MG63 (cell line): ENCODE results near the gene CNGA4. TPM values are rescaled to one million over a fixed set of nuclear protein-coding genes. Genes with fewer than 3 reads are reported as not detected.

ENCODE experiments used
- DNase-seq: peaks from one replicate; pipeline ENCODE4 v3.0.0-alpha.2; 2020
- H3K27me3 ChIP-seq: fragments of 250-450 bp; sonication (Bioruptor Pico); 2 replicates; pipeline ENCODE4 v1.5.1; 2020; ENCODE audit warnings: mild to moderate bottlenecking, moderate library complexity
- H3K36me3 ChIP-seq: fragments of 250-450 bp; sonication (Bioruptor Pico); 2 replicates; pipeline ENCODE4 v1.5.1; 2020; ENCODE audit warnings: mild to moderate bottlenecking, moderate library complexity
- H3K4me3 ChIP-seq: fragments of 250-450 bp; sonication (Bioruptor Pico); 2 replicates; pipeline ENCODE4 v1.5.1; 2020; ENCODE audit warnings: mild to moderate bottlenecking, moderate library complexity
- H3K9me3 ChIP-seq: fragments of 250-450 bp; sonication (Bioruptor Pico); 2 replicates; pipeline ENCODE4 v1.5.1; 2020; ENCODE audit warnings: mild to moderate bottlenecking, moderate library complexity
- total RNA-seq: library from RNA; depleted of rRNA; stranded (reverse); fragments of >200 nt; shearing (Covaris generic); gene quantifications from 2 replicates; pipeline ENCODE4 v1.2.3, GENCODE V29; 2014; ENCODE audit warnings: low replicate concordance; rRNA removed

CNGA4 gene
- total RNA-seq, 1 experiment from 2014 or later: not detected

- Histone ChIP-seq H3K4me3 (no peak overlapping the region), H3K9me3 (no peaks in the 10 kb centered on the region), H3K27me3 (peaks cover 22% of the 10 kb centered on the region), H3K36me3 (no peaks in the 10 kb centered on the region)
- no peak for DNase-seq
These were observed 44.6 kb downstream of the CNGA4 start for GRCh38 chr11:6283453-6284023.

GRCh38 chr11:6284250-6284649 lies 45.4 kb downstream of the CNGA4 start:
- DNase-seq: no peak
- H3K4me3 ChIP-seq: no peak overlapping the region
- peaks cover 28% of the 10 kb centered on the region for H3K27me3 ChIP-seq
- H3K9me3 ChIP-seq: no peaks in the 10 kb centered on the region
- no peaks in the 10 kb centered on the region for H3K36me3 ChIP-seq

GRCh38 chr11:6285019-6285418 lies 46.1 kb downstream of the CNGA4 start:
- Histone ChIP-seq H3K9me3 (no peaks in the 10 kb centered on the region), H3K27me3 (peaks cover 36% of the 10 kb centered on the region), H3K4me3 (no peak overlapping the region), H3K36me3 (no peaks in the 10 kb centered on the region)
- DNase-seq: no peak

Other genes starting within 250 kb of the CNGA4 start
- not detected in 2 replicates for gene OR56A4, start 232.1 kb upstream of the CNGA4 start, total RNA-seq
- not detected in 2 replicates for gene OR56A1, start 208.3 kb upstream of the CNGA4 start, total RNA-seq
- gene OR56B4, start 131.4 kb upstream of the CNGA4 start, total RNA-seq: not detected in 2 replicates
- not detected in 2 replicates for gene OR52B2, start 68.8 kb upstream of the CNGA4 start, total RNA-seq
- not detected in 2 replicates for gene OR52W1, start 39.9 kb upstream of the CNGA4 start, total RNA-seq
- gene C11orf42, start 33.5 kb upstream of the CNGA4 start, total RNA-seq: not detected in 2 replicates
- 9.2 and 9.7 TPM in 2 replicates for gene FHIP1B, start 4.5 kb upstream of the CNGA4 start, total RNA-seq
- gene CCKBR, start 20.7 kb downstream of the CNGA4 start, total RNA-seq: not detected in 2 replicates
- gene CAVIN3, start 81.4 kb downstream of the CNGA4 start, total RNA-seq: 159 and 168 TPM in 2 replicates
- gene SMPD1, start 151.4 kb downstream of the CNGA4 start, total RNA-seq: 13.1 and 17.7 TPM in 2 replicates
- gene APBB1, start 180.0 kb downstream of the CNGA4 start, total RNA-seq: 7.2 and 21.1 TPM in 2 replicates
- gene HPX, start 201.9 kb downstream of the CNGA4 start, total RNA-seq: 0.20 TPM in 1 of 2 replicates, not detected in the other
- gene TRIM3, start 234.9 kb downstream of the CNGA4 start, total RNA-seq: 12.8 and 19.8 TPM in 2 replicates
- 40.8 and 53.9 TPM in 2 replicates for gene ARFIP2, start 242.2 kb downstream of the CNGA4 start, total RNA-seq
- 28.5 and 34.4 TPM in 2 replicates for gene TIMM10B, start 242.4 kb downstream of the CNGA4 start, total RNA-seq